ENCODE measurements around the gene ANAPC10.
"Not testable (repeated sequence)": the region's sequence is repeated elsewhere in the genome, so short reads cannot be mapped to it uniquely, and the experiment has no call there.

Gene ANAPC10

DNA sequence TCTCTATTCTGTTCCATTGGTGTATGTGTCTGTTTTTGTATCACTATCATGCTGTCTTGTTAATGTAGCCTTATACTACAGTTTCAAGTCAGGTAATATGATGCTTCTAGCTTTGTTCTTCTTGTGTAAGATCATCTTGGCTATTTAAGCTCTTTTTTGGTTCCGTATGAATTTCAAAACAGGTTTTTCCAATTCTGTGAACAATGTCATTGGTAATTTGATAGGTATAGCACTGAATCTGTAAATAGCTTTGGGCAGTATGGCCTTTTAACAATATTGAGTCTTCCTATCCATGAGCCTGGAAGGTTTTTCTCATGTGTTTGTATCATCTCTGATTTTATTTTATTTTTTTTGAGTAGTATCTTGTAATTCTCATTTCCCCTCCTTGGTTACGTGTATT is 94.3 kb downstream of the ANAPC10 start:
- no peak for DNase-seq (ENCODE audit: low read depth)

- DNase-seq (ENCODE audit: low read depth): no peak
Observed at GRCh38 chr4:145001635-145002034, 96.4 kb downstream of the ANAPC10 start.

DNA sequence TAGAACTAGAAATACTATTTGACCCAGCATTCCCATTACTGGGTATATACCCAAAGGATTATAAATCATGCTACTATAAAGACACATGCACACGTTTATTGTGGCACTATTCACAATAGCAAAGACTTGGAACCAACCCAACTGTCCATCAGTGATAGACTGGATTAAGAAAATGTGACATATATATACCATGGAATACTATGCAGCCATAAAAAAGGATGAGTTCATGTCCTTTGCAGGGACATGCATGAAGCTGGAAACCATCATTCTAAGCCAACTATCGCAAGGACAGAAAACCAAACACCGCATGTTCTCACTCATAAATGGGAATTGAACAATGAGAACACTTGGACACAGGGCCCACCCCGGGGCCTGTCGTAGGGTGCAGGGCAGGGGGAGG is 97.3 kb downstream of the ANAPC10 start:
- not testable (repeated sequence) for DNase-seq (ENCODE audit: low read depth)

- DNase-seq (ENCODE audit: low read depth): no peak
Observed at GRCh38 chr4:144989306-144989705, 108.7 kb downstream of the ANAPC10 start.

DNA sequence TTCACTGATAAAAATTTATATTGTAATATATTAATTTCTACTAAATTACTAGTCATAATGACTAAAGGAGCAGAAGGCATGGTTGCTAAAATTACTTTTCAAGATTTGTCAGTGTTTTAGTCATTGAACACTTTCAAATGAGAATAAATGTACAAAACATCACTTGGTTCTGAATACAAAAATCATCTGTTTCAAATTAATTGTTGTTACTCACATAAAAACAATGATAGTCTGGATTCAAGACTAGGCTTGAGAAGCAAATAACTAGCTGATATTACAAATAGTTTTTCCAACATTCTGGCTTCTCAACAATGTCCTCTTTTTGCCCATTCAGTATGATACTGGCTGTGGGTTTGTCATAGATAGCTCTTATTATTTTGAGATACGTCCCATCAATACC is 112.5 kb downstream of the ANAPC10 start:
- DNase-seq (ENCODE audit: low read depth): no peak

DNA sequence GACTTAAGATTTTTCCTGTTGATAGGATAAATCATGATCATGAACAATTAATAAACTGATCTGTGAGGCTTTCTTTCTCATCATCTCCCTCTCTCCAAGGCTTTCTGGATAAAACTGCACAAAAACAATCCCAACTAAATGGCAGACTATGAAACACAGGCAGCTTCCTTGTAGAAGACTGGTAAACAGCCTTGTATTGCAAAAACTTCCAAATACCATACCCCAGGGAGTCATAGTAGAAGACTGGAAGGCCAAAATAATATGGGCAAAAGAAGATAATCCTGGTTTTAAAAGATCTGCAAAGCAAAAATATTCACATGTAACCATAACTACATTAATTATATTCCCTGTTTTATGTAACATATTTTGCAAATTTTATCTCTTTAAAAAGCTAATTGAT is 113.0 kb downstream of the ANAPC10 start:
- DNase-seq (ENCODE audit: low read depth): no peak

DNA sequence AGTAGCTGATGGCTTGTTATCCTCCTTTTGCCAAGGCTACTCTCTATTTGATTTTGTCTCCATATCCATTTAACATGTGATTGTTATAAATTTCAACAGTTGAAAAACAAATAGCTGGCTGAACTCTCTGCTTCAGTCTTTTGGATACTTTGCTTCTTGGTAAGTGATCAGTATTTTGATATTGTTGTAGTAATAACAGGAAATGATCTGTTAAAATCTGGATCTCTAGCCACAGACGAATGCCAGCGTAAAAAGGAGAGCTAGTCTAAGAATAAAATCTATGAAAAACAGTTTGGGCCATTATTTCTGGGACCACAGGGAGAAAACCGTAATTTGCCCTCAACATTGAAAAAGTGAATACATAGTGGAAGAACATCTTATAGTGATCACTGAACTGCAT is 113.8 kb downstream of the ANAPC10 start:
- no peak for DNase-seq (ENCODE audit: low read depth)

- no peak for DNase-seq (ENCODE audit: low read depth)
Observed at GRCh38 chr4:144975718-144976117, 122.3 kb downstream of the ANAPC10 start.

DNA sequence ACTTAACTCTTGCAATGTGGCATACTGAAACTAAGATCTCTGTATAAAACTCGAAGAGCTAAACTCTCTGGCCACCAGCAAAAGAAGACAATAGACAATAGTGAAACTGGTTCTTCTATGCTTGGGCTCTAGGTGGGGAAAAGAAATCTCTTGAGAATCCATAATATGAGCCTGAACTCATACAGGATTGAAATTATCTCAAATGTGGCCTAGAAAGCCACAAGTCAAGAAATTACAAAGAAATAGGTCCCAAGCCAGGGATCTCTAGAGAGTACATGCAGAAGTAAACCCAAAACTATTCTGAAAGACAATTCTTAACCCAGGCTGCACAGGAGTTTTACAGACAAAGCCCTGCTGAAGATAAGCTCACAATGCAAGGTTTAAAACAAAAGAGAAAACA is 127.4 kb downstream of the ANAPC10 start:
- no peak for DNase-seq (ENCODE audit: low read depth)

DNA sequence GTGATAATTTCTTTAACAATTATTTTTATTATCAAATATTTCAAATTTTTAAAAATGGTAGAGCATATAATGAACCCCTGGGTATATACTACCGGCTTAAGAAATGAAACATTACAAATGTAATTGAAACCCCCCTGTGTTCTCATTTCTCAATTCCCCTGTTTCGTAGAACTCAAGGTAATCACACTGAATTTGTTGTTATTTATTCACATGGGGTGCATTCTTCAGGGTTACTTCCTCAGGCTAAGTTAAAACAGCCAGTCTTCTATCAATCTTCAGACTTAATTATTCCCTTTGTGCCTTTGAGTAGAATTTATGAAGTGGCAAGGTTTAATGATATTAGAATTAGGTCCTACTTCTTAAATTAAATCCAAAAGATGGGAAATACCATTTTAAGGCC is 128.2 kb downstream of the ANAPC10 start:
- no peak for DNase-seq (ENCODE audit: low read depth)

- no peak for DNase-seq (ENCODE audit: low read depth)
Observed at GRCh38 chr4:144968606-144969005, 129.4 kb downstream of the ANAPC10 start.

- DNase-seq (ENCODE audit: low read depth): no peak
Observed at GRCh38 chr4:144967161-144967560, 130.8 kb downstream of the ANAPC10 start.

GRCh38 chr4:144962300-144962699 is 135.7 kb downstream of the ANAPC10 start:
- no peak for DNase-seq (ENCODE audit: low read depth)

- DNase-seq (ENCODE audit: low read depth): peak; percentile 7
Observed at GRCh38 chr4:144955104-144955503, 142.9 kb downstream of the ANAPC10 start.

DNA sequence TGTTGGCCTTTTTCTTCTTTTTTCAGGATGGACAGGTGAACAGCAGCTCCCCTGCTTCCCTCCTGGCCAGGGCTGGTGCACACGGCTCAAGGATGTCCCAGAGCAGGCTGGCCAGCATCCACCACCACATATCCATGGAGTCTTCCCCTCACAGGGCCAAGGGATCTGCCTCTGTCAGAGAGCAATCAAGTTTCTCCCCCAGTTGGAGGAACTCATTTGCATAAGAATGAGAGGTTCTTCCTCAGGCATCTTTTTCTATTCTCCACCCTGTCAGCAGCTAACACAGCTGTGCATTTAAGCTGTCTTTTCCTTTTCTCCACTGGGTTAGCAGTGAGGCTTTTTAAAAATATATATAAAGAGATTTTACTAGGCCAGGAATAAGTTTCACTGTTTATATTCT is 143.8 kb downstream of the ANAPC10 start:
- no peak for DNase-seq (ENCODE audit: low read depth)

DNA sequence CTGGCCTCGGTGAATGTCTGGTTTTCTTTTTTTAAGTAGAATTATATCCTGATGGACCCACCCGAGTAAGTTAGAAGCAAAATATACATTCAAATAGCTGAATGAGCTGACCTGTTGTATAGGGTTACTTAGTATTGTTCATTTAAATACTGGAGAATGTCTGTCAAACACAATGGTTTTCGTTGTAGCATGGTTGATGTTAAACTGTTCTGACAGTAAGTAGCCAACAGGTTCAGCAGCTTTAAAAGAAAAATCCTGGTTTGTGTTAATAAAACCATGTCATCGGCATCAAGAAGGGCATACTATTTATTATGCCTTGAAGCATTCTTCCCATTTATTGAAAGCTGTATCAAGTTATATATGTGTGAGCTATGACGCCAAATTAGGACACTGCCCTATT is 149.6 kb downstream of the ANAPC10 start:
- no peak for DNase-seq (ENCODE audit: low read depth)

- DNase-seq (ENCODE audit: low read depth): peak; percentile 1
Observed at GRCh38 chr4:144948009-144948408, 150.0 kb downstream of the ANAPC10 start.

Measured in iris pigment epithelial cell (primary cell).